ENCODE data around the gene BICDL2. TPM values are rescaled to one million over a fixed set of nuclear protein-coding genes. Genes with fewer than 3 reads are reported as not detected.

BICDL2 gene
- total RNA-seq, 1 donor from 2014 or later: 0.05 TPM

DNA sequence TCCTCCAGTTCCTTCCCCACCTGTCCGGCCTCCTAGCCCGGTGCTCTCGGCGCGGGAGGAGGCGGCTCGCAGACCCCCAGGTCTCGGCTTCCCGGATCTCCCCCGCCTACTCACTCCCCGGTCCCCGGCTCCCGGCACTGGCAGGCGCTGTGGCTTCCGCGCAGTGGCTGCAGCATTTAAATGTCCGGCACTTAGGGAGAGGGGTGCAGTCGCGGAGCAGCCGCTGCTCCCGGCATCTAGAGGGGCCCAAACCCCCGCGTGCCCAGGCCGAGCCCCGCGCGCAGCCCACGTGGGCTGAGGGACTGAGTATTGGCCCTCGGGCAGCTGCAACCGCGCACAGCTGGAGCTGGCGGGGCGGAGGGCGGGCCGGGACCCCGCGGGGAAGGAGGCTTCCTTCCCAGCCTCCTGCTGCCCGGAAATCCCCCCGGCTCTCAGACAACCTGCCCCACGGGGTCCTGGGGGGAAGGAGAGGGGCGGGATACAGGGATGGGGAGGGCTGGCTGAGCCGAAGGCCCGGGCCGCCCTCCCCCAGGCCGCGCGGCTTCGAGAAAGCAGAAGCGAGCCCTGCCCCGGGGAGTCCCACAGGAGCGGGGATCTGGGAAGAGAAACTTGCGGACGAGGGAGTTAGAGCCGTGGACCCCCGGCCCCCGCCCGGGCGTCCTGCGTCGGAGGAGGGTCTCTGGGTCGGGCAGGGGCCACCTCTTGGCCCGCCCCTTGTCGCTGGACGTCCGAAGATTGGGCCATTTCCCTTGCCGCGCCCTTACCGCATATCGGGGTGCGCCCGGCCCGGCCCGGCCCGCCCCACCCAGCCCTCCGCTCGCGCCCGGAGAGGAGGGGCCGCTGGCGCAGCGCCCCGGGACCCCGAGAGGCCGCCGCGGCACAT, 9.3 kb upstream of the BICDL2 start, which contains the start of gene MMP25:
Gene MMP25, plus strand, starts transcription at position 804 of the 883 bp plus-strand sequence. CDS start 357 bp downstream, outside the sequence.
- H3K27me3 ChIP-seq (ENCODE audit: low read depth): peaks cover 98% of the 10 kb centered on the region
- no peak within 1 kb of the TSS for H3K27ac ChIP-seq (replicated peaks)
- peak within 1 kb of the TSS; percentile 69 for H3K4me3 ChIP-seq
- intact Hi-C loops (cut with micrococcal nuclease): no loop called here
- peaks cover 22% of the 10 kb centered on the region for H3K4me1 ChIP-seq
- DNase-seq: no peak
- TF ChIP-seq, protein P1, sequence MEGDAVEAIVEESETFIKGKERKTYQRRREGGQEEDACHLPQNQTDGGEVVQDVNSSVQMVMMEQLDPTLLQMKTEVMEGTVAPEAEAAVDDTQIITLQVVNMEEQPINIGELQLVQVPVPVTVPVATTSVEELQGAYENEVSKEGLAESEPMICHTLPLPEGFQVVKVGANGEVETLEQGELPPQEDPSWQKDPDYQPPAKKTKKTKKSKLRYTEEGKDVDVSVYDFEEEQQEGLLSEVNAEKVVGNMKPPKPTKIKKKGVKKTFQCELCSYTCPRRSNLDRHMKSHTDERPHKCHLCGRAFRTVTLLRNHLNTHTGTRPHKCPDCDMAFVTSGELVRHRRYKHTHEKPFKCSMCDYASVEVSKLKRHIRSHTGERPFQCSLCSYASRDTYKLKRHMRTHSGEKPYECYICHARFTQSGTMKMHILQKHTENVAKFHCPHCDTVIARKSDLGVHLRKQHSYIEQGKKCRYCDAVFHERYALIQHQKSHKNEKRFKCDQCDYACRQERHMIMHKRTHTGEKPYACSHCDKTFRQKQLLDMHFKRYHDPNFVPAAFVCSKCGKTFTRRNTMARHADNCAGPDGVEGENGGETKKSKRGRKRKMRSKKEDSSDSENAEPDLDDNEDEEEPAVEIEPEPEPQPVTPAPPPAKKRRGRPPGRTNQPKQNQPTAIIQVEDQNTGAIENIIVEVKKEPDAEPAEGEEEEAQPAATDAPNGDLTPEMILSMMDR (IDR thresholded peaks at IDR 0.05; ENCODE audit: borderline replicate concordance): no peak
- H3K36me3 ChIP-seq: no peaks in the 10 kb centered on the region
- H3K9me3 ChIP-seq (replicated peaks): no peaks in the 10 kb centered on the region

DNA sequence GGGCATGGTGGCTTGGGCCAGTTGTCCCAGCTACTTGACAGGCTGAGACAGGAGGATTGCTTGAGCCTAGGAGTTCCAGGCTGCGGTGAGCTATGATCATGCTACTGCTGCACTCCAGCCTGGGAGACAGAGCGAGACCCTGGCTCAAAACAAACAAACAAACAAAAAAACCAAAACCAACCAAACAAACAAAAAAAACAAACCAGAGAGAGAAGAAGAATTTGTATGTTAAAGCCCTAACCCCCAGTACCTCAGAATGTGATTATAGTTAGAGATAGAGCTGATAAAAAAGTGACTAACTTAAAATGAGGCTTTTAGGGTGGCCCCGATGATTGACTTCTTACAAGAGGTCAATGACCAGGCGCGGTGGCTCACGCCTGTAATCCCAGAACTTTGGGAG, 8.0 kb upstream of the BICDL2 start:
- peaks cover 99% of the 10 kb centered on the region for H3K27me3 ChIP-seq (ENCODE audit: low read depth)
- TF ChIP-seq, protein P1 (IDR thresholded peaks at IDR 0.05; ENCODE audit: borderline replicate concordance): no peak
- DNase-seq: no peak
- H3K27ac ChIP-seq (replicated peaks): no peak overlapping the region
- no peaks in the 10 kb centered on the region for H3K36me3 ChIP-seq
- intact Hi-C loops (cut with micrococcal nuclease): no loop called here
- no peaks in the 10 kb centered on the region for H3K9me3 ChIP-seq (replicated peaks)
- H3K4me3 ChIP-seq: no peak overlapping the region
- peaks cover 22% of the 10 kb centered on the region for H3K4me1 ChIP-seq

DNA sequence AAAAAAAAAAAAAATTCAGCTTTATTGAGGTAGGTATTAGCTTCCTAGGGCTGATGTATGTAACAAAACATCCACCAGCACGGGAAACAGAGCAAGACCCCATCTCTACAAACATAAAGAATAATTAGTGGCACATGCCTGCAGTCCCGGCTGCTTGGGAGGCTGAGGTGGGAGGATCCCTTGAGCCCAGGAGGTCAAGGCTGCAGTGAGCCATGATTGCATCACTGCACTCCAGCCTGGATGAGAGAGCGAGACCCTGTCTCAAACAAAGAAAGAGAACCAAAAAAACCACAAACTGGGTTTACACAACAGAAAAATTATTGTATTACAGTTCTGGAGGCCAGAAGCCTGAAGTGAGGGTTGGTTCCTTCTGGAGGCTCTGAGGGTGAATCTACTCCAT, 5.6 kb upstream of the BICDL2 start:
- no peaks in the 10 kb centered on the region for H3K9me3 ChIP-seq (replicated peaks)
- H3K27ac ChIP-seq (replicated peaks): no peak overlapping the region
- peaks cover 99% of the 10 kb centered on the region for H3K27me3 ChIP-seq (ENCODE audit: low read depth)
- TF ChIP-seq, protein P1 (IDR thresholded peaks at IDR 0.05; ENCODE audit: borderline replicate concordance): no peak
- no peak overlapping the region for H3K4me3 ChIP-seq
- intact Hi-C loops (cut with micrococcal nuclease): no loop called here
- H3K4me1 ChIP-seq: peaks cover 22% of the 10 kb centered on the region
- no peaks in the 10 kb centered on the region for H3K36me3 ChIP-seq
- no peak for DNase-seq

DNA sequence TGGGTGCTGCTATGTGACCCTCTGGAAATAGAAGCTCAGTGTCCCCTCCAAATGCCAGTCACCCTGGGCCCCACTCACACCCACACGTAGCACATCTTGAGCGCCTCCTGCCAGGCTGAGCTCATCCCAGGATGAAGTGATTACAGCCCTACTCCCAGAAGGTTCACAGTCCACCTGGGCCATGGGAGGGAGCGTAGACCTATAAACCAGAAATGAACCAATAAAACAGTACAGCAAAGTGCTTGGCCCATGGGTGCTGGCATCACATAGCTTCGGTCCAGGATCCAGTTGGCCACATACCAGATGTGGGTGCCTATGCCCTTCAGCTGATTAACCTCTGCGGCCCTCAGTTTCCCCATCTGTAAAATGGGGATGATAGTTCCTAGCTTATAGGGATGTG, 2.2 kb upstream of the BICDL2 start:
- Histone ChIP-seq H3K27ac (replicated peaks) (no peak overlapping the region), H3K4me1 (peaks cover 9% of the 10 kb centered on the region), H3K36me3 (no peaks in the 10 kb centered on the region), H3K27me3 (ENCODE audit: low read depth) (peaks cover 99% of the 10 kb centered on the region), H3K9me3 (replicated peaks) (no peaks in the 10 kb centered on the region), H3K4me3 (no peak overlapping the region)
- TF ChIP-seq, protein P1 (IDR thresholded peaks at IDR 0.05; ENCODE audit: borderline replicate concordance): no peak
- no peak for DNase-seq
- intact Hi-C loops (cut with micrococcal nuclease): no loop called here

DNA sequence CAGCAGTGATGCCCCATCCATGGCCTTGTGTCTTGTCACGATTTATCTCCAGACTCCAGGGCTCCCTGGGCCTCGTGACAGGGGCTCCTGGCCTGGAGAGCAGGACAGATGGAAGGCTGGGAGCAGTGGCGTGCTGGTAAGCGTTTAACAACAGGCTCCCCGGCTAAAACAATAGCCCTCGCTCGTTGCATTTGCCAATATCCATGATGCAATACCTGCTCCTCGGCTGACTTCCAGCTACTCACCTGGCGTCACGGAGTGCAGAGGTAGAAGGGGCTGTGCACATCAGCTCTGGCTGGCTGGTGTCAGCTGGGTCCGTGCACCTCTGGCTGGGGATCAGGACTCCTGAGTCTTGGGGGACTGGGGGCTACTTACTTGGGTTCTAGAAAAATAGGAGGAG, 1.5 kb upstream of the BICDL2 start:
- Histone ChIP-seq H3K27ac (replicated peaks) (no peak overlapping the region), H3K4me1 (peaks cover 9% of the 10 kb centered on the region), H3K9me3 (replicated peaks) (no peaks in the 10 kb centered on the region), H3K27me3 (ENCODE audit: low read depth) (peaks cover 99% of the 10 kb centered on the region), H3K4me3 (no peak overlapping the region), H3K36me3 (no peaks in the 10 kb centered on the region)
- TF ChIP-seq, protein P1 (IDR thresholded peaks at IDR 0.05; ENCODE audit: borderline replicate concordance): no peak
- no peak for DNase-seq
- intact Hi-C loops (cut with micrococcal nuclease): no loop called here
